HG02981 (cell line): ENCODE measurements around the gene ARHGEF37.
A peak's percentile ranks its signal among the peaks of the same experiment; 100 is the strongest.

ENCODE experiments used
- ATAC-seq: cut with Tn5 transposase; IDR thresholded peaks from one replicate; pipeline ENCODE4 v1.9.1; 2021; ENCODE audit warnings: mild to moderate bottlenecking, moderate library complexity; ENCODE audit not compliant: unreplicated experiment

The ARHGEF37 gene

GRCh38 chr5:149627070-149627469 lies 45.8 kb downstream of the ARHGEF37 start:
- ATAC-seq, result no peak

GRCh38 chr5:149628221-149628620 lies 46.9 kb downstream of the ARHGEF37 start:
- ATAC-seq, result no peak

DNA sequence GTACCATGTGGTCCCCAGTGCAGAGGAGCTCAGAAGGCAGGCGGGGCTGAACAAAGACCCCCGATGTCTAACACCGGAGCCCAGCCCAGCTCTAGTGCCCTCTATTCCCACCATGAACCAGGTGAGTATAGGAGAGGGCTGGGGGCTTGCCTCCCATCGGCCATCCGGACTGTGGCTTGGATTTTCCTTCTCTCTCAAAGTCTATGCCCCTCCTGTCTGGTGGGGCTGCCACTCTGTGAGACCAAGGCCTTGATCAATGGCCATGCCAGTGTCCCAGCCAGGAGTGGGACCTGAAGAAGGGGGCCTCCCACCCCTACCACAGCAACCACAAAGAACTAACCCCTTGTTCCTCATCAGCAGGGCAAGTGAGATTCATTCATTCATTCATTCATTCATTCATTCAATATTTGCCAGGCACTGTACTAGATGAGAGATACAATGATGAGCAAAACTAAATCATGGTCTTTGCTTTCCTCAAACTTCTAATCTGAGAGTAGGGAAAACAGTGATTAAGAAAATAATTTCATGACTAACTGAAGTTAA lies 47.6 kb downstream of the ARHGEF37 start:
- no peak for ATAC-seq

DNA sequence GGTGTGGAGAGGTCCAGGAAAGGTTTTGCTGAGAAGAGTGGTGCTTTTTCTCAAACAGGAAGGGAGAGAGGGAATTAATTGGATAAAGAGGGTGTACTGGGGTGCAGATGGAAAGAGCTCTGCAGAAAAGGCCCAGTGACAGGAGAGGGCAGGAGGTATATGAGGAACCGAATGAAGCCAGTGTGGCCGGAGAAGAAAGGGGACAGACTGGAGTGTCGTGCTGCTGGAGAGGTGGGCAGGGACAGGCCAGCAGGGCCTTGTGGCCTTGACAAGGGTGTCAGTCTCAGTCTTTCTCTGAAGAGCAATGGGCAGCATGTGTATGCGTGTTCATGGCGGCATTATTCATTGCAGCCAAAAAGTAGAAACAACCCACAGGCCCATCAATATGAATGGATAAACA lies 48.1 kb downstream of the ARHGEF37 start:
- ATAC-seq, result no peak

GRCh38 chr5:149630337-149630736 lies 49.0 kb downstream of the ARHGEF37 start:
- no peak for ATAC-seq

- no peak for ATAC-seq
These were observed 50.2 kb downstream of the ARHGEF37 start for GRCh38 chr5:149631506-149631905.

DNA sequence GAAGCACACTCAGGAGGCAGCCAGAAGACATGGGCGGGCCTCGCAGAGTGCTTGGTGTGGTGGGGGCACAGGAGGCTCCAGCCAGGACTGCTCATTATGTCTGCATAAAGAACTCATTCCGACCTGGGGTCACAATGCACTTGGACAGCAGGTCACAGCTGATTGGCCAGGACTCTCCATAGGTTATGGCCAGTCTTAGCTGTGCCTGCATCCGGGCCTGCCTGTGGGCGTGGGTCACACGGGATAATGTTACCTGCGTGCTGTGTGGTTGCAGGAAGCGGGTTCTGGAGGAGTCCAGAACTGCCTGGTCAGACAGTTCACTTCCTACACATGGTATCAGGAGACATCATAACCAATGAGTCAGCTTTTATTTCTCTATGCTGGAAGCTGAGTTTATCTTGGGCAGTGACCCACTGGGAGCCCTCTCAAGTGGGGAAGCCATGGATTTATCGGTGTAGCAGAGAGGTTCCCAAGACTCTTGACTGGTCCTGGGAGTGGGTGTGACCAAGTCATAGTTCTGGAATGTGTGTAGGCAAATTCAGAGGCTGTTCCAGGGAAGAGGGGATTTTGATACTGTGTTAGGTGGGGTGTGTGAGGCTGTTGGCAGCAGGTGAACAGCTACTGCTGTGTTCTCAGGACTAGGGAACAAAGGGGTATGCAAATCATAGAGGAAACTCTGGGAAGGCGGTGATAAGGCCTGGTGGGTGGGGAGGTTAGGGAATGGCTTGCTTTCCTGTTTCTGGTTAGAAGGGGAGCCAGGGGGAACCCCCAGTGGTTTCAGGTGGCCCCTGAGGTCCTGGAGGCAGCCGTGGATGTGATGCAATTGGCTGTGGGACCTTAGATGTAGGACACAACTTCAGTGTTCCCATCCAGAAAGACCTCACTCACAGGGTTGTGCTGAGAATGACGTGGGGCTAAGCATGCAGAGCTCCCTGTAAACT lies 51.3 kb downstream of the ARHGEF37 start:
- ATAC-seq, result no peak

DNA sequence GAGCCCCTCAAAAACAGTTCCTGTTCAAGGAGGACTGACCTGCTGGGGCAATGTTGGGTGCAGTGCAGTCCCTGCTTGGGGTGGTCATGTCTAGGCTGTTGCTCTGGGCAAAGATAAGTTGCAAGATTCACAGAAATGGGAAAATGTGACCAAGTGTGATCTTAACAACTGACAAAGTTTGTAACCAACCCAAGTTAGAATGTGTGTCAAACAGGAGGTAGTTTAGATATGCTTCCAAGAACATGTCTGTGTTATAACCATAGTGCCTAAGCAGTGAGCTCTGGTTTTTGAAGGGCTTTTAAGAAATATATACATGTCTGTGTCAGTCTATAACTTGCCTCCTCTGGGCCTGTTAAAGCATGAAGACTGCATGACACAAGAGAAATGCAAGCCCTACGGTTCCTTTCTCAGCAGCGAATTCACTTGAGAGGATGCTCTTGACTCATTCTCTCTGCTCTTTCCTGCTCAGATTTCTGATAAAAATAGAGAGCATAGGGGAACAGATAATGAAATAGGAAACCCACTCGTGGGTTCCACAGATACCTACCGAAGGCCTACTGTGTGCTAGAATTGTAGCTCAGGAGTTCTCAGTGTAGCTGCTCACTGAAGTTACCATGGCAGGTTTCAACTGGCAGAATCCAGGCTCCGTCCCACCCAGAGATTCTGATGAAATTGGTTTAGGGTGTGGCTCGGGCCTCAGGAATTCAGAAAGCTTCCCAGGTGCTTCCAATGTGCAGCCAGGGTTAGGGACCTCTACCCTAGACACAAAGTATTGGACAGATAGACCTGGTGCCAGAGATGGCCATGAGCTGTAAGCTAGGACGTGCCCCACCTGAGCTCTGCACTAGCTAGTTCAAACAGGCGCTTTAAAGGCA lies 52.4 kb downstream of the ARHGEF37 start:
- ATAC-seq, result no peak

DNA sequence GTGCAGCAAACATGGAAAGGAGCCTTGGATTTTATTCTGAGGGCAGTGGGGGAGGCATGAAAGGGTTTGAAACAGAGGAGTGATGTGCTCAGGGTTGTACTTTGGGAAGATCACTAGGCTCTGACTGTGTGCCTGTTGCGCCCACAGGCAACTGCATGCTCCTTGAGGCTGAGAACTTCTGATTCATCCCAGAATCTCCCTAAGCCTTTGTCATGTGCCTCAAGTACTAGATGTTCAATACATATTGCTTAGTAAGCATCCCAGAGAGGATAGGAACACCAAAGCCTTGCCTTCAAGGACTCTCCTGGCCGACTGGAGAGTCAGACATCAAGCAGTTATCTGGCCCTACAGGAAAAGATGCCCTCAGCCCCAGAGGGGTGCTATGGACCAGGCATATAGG lies 54.1 kb downstream of the ARHGEF37 start:
- ATAC-seq, result no peak

GRCh38 chr5:149636191-149636860 lies 55.0 kb downstream of the ARHGEF37 start:
- no peak for ATAC-seq

DNA sequence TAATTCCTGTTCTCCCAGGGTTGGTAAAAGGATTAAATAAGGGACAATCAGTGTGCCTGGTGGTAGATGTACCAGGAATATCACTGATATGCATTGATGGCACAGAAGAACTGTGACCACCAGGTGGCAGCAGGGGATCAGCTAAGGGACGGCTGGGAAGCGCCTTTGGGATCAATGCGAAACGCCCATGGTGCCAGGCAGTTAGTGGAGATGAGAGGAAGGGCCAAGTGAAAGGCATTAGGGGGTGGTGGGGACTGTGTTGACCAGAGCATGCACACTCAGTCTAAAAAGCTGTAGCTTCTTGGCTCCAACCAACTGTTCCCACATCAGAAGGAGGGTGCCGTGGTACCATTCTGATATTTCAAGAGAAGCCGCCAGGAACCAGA lies 55.6 kb downstream of the ARHGEF37 start:
- ATAC-seq, result peak; percentile 46

DNA sequence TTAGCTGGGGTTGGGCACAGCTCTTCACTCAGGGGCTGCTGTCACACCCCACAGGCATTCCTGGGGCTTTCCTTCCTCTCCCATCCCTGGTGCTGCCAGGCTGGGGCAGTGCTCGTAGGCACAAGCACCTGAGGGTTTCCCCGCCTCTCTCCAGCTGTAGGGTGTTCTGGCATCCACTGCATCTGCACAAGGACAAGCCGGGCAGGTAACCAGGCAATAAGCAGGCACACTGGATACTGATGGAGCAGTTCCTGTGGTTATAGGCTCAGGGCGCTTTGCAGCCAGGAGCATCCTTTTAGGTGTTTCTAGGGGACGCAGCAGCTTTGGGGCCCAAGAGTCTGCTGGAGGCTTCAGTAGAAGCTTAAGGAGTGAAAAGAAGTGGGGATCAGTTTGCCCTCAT lies 56.8 kb downstream of the ARHGEF37 start:
- no peak for ATAC-seq

- ATAC-seq, result no peak
These were observed 57.4 kb downstream of the ARHGEF37 start for GRCh38 chr5:149638546-149639241.

DNA sequence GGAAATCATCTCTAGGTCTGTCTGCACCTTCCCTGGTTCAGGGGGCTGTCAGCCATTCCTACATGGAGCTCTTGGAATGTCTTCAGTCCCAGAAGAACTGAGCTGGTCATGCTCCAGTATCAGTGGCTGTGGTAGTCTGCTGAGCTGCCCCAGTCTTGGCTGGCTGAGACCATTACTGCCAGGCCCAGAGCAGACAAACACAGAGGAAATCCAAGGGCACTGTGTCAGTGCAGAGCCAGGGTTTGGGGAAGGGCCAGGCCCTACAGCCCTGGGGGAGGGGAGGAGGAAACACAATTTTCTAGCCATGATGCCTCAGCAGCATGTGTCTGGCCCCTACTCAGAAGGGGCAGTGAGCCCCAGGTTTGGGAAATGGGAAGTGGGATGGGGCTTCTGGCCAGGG lies 58.4 kb downstream of the ARHGEF37 start:
- no peak for ATAC-seq

DNA sequence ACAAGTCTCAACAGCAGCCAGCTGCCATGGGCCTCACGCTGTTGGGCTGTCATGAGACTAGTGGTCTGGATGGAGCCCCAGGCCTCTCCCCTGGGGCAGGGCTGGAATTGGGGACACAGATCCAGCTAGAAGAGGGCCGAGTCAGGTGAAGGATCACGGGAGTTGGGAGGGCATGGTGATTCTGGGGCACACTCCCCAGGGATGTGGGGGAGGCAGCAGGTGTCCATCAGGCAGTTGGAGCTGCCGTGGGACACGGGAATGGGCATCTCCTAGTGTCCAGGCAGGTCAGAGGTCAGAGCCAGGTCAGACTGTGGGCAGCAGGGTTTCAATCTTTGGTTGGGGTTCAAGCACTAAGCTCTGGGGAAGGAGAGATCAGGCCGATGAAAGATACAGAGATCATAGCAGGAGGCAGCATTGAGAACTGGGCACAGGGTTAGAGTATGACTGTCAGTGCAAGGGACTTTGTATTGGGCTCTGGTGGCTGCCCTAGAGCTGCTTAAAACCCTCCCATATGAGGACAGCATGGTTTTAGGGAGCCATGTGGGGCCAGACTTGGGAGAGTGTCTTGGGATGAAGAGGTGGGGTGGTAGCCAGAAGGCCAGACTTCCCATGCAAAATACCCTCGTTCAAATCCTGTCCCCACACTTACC lies 59.2 kb downstream of the ARHGEF37 start:
- no peak for ATAC-seq

DNA sequence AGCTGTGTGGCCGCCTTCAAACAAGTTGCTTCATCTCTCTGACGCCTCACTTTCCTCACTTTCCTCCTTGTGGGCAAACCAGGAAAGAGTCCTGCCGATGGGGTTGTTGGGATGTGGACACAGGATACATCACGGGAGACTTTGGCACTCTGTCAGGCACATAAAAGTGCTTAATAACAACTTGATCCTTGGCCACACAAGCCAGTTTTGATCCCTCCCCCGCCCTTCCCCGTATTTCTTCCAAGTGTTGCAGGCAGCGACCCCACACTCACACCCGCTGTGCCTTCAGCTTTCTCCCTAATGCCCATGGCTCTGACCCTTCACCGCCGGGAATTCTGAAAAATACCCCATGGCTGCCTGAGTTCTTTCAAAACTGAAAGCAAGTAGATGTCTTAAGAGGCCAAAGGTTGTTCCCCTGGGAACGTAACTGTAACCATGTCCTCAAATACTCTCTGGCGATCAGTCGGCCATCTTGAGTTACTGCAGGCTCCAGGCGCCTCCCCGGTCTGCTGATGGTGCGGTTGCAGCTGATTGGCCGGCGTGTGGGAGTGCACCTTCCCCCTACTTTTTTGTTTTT lies 59.8 kb downstream of the ARHGEF37 start:
- no peak for ATAC-seq

GRCh38 chr5:149641600-149641999 lies 60.3 kb downstream of the ARHGEF37 start:
- ATAC-seq, result no peak

DNA sequence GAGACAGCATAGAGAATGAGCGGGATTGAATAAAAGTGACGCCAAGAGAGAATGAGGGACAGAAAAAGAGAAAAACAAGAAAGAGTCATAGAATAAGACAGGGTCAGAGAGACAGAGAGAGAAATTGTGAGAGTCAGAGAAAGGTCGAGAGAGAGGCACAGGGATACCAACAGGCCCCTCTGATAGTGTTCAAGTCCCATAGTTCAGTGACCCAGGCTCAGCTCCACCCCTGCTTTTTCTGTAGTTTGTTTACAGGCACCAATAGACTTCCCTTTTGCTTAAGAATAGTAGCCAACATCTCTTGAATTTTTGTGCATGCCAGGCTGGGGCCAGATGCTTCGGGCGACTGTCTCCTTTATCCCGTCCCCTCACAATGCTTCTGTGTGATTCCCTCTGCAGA lies 62.5 kb downstream of the ARHGEF37 start:
- ATAC-seq, result no peak

DNA sequence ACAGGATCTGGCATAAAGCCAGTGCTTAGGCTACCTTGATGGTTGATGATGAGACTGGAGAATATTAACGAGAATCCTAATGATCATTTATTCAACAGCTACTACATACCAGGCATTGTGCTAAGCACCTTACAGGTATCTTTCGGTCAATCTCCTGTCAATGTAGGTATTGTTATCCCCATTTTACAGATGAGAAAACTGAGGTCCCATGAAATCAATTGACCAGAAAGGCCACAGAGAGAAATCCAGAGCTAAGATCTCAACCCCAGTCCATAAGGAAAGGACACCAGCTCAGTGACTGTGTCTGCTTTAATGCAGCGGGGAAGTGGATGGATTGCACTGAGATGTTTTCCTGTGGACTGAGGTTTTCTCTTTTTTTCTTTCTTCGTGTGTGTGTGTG lies 63.3 kb downstream of the ARHGEF37 start:
- no peak for ATAC-seq

DNA sequence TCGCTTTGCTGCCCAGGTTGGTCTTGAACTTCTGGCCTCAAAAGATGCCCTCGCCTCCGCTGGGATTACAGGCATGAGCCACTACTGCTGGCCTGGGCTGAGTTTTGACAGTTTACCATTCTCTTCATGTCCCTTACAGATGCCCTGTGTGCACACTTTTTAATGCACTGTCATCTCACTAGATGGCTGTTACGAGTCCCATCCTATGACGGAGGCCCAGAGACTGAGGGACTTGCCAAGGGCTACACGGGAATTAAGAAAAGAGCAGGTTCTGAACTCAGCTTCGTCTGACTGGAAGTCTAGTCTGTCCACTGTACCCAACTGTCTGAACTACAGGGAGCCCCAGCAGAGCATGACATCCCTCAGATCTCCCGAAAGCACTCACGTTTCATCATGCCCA lies 63.9 kb downstream of the ARHGEF37 start:
- ATAC-seq, result no peak
